Karpas-422 (cell line): ENCODE results near the gene PCNT. TPM values are rescaled to one million over a fixed set of nuclear protein-coding genes. Genes with fewer than 3 reads are reported as not detected.

Experiments
- DNase-seq: peaks from one replicate; pipeline ENCODE4 v3.0.0-alpha.2; 2015
- H2AFZ ChIP-seq: fragments of 200-600 bp; sonication (generic); 2 replicates; pipeline ENCODE4 v1.6.1; 2014; ENCODE audit warnings: antibody characterized with exemption, low read length, mixed read lengths
- H3K27ac ChIP-seq: fragments of 200-600 bp; sonication (generic); 2 replicates; pipeline ENCODE4 v1.5.1; 2014; ENCODE audit warnings: mild to moderate bottlenecking, low read length, moderate library complexity
- H3K27me3 ChIP-seq: fragments of 200-600 bp; sonication (generic); 2 replicates; pipeline ENCODE4 v1.6.1; 2014; ENCODE audit warnings: low read length, mixed read lengths
- H3K36me3 ChIP-seq: fragments of 200-600 bp; sonication (generic); 2 replicates; pipeline ENCODE4 v1.6.1; 2014; ENCODE audit warnings: low read length, mixed read lengths; ENCODE audit not compliant: insufficient read depth
- H3K4me1 ChIP-seq: fragments of 200-600 bp; sonication (generic); 2 replicates; pipeline ENCODE4 v1.6.1; 2014; ENCODE audit warnings: mild to moderate bottlenecking, low read length, mixed read lengths
- H3K4me2 ChIP-seq: fragments of 200-600 bp; sonication (generic); 2 replicates; pipeline ENCODE4 v1.6.1; 2014; ENCODE audit warnings: low read length, low read depth, mild to moderate bottlenecking; ENCODE audit not compliant: poor library complexity, severe bottlenecking
- H3K4me3 ChIP-seq: fragments of 200-600 bp; sonication (generic); 2 replicates; pipeline ENCODE4 v1.5.1; 2014; ENCODE audit warnings: mild to moderate bottlenecking, antibody characterized with exemption, low read length, mixed read lengths
- H3K79me2 ChIP-seq: fragments of 200-600 bp; sonication (generic); 2 replicates; pipeline ENCODE4 v1.6.1; 2014; ENCODE audit warnings: mild to moderate bottlenecking, low read length, mixed read lengths
- H3K9ac ChIP-seq: fragments of 200-600 bp; sonication (generic); 2 replicates; pipeline ENCODE4 v1.6.0; 2014; ENCODE audit warnings: low read length
- H3K9me2 ChIP-seq: fragments of 200-600 bp; sonication (generic), shearing (Covaris generic); replicated peaks from 2 replicates; pipeline ENCODE4 v1.6.0; 2014; ENCODE audit warnings: mild to moderate bottlenecking, low read length, moderate library complexity; ENCODE audit not compliant: insufficient read depth
- H3K9me3 ChIP-seq: fragments of 300-700, 200-600 bp; sonication (generic); 2 replicates; pipeline ENCODE4 v1.6.1; 2014; ENCODE audit warnings: low read length, mixed read lengths
- H4K20me1 ChIP-seq: fragments of 200-600 bp; sonication (generic); 2 replicates; pipeline ENCODE4 v1.6.1; 2014; ENCODE audit warnings: mild to moderate bottlenecking, antibody characterized with exemption, low read length, low read depth; ENCODE audit not compliant: insufficient read depth
- total RNA-seq: library from RNA; depleted of rRNA; stranded (reverse); fragments of >200 nt; shearing (Covaris generic); gene quantifications from 2 replicates; pipeline ENCODE4 v1.2.3, GENCODE V29; 2014; ENCODE audit warnings: low replicate concordance

PCNT gene
- total RNA-seq, 1 experiment from 2014 or later, result 31.5 TPM

- no peaks in the 10 kb centered on the region for H3K9me2 ChIP-seq
- no peak overlapping the region for H2AFZ ChIP-seq
- no peaks in the 10 kb centered on the region for H3K4me1 ChIP-seq
- H4K20me1 ChIP-seq, result no peaks in the 10 kb centered on the region
- no peak overlapping the region for H3K4me2 ChIP-seq
- H3K9me3 ChIP-seq, result no peaks in the 10 kb centered on the region
- no peak overlapping the region for H3K4me3 ChIP-seq
- H3K79me2 ChIP-seq, result no peaks in the 10 kb centered on the region
- no peaks in the 10 kb centered on the region for H3K27me3 ChIP-seq
- no peak for DNase-seq
- H3K27ac ChIP-seq, result no peak overlapping the region
- no peak overlapping the region for H3K9ac ChIP-seq
- H3K36me3 ChIP-seq, result 0 out of 2 replicates have a peak, but pooled peaks cover 4% of the 10 kb centered on the region
Measured at GRCh38 chr21:46424039-46424591, 100.2 kb downstream of the PCNT start.

- H3K4me2 ChIP-seq, result no peak overlapping the region
- H3K4me3 ChIP-seq, result no peak overlapping the region
- no peaks in the 10 kb centered on the region for H4K20me1 ChIP-seq
- no peaks in the 10 kb centered on the region for H3K79me2 ChIP-seq
- H3K9me3 ChIP-seq, result no peaks in the 10 kb centered on the region
- H3K4me1 ChIP-seq, result no peaks in the 10 kb centered on the region
- H3K9me2 ChIP-seq, result no peaks in the 10 kb centered on the region
- no peaks in the 10 kb centered on the region for H3K27me3 ChIP-seq
- H2AFZ ChIP-seq, result no peak overlapping the region
- H3K36me3 ChIP-seq, result 0 out of 2 replicates have a peak, but pooled peaks cover 4% of the 10 kb centered on the region
- no peak overlapping the region for H3K9ac ChIP-seq
- H3K27ac ChIP-seq, result no peak overlapping the region
- no peak for DNase-seq
Measured at GRCh38 chr21:46424621-46425020, 100.7 kb downstream of the PCNT start.

- Histone ChIP-seq H3K9me2 (no peaks in the 10 kb centered on the region), H3K4me1 (no peaks in the 10 kb centered on the region), H3K36me3 (0 out of 2 replicates have a peak, but pooled peaks cover 4% of the 10 kb centered on the region), H3K9me3 (no peaks in the 10 kb centered on the region), H3K4me3 (no peak overlapping the region), H3K4me2 (no peak overlapping the region), H3K79me2 (no peaks in the 10 kb centered on the region), H2AFZ (no peak overlapping the region), H4K20me1 (no peaks in the 10 kb centered on the region), H3K9ac (no peak overlapping the region), H3K27ac (no peak overlapping the region), H3K27me3 (no peaks in the 10 kb centered on the region)
- DNase-seq, result no peak
Measured at GRCh38 chr21:46425041-46425440, 101.1 kb downstream of the PCNT start.

- H3K9me3 ChIP-seq, result no peaks in the 10 kb centered on the region
- no peaks in the 10 kb centered on the region for H3K27me3 ChIP-seq
- H3K9me2 ChIP-seq, result no peaks in the 10 kb centered on the region
- no peak for DNase-seq
- 0 out of 2 replicates have a peak, but pooled peaks cover 4% of the 10 kb centered on the region for H3K36me3 ChIP-seq
- H3K4me1 ChIP-seq, result no peaks in the 10 kb centered on the region
- no peaks in the 10 kb centered on the region for H3K79me2 ChIP-seq
- H2AFZ ChIP-seq, result no peak overlapping the region
- no peak overlapping the region for H3K9ac ChIP-seq
- no peaks in the 10 kb centered on the region for H4K20me1 ChIP-seq
- no peak overlapping the region for H3K27ac ChIP-seq
- H3K4me2 ChIP-seq, result no peak overlapping the region
- H3K4me3 ChIP-seq, result no peak overlapping the region
Measured at GRCh38 chr21:46425571-46425970, 101.6 kb downstream of the PCNT start.

- H3K4me3 ChIP-seq, result no peak overlapping the region
- no peak overlapping the region for H2AFZ ChIP-seq
- H3K79me2 ChIP-seq, result no peaks in the 10 kb centered on the region
- no peaks in the 10 kb centered on the region for H3K9me3 ChIP-seq
- no peak for DNase-seq
- no peaks in the 10 kb centered on the region for H3K27me3 ChIP-seq
- H3K9ac ChIP-seq, result no peak overlapping the region
- H3K27ac ChIP-seq, result no peak overlapping the region
- H3K4me1 ChIP-seq, result no peaks in the 10 kb centered on the region
- 0 out of 2 replicates have a peak, but pooled peaks cover 4% of the 10 kb centered on the region for H3K36me3 ChIP-seq
- H4K20me1 ChIP-seq, result no peaks in the 10 kb centered on the region
- H3K9me2 ChIP-seq, result no peaks in the 10 kb centered on the region
- H3K4me2 ChIP-seq, result no peak overlapping the region
Measured at GRCh38 chr21:46426313-46427046, 102.5 kb downstream of the PCNT start.

- Histone ChIP-seq H3K27ac (no peak overlapping the region), H3K27me3 (no peaks in the 10 kb centered on the region), H4K20me1 (no peaks in the 10 kb centered on the region), H3K9ac (no peak overlapping the region), H2AFZ (no peak overlapping the region), H3K9me3 (no peaks in the 10 kb centered on the region), H3K79me2 (no peaks in the 10 kb centered on the region), H3K4me1 (no peaks in the 10 kb centered on the region), H3K4me3 (no peak overlapping the region), H3K9me2 (no peaks in the 10 kb centered on the region), H3K36me3 (peaks cover 7% of the 10 kb centered on the region; the same call in 1 of the 2 replicates), H3K4me2 (no peak overlapping the region)
- DNase-seq, result no peak
Measured at GRCh38 chr21:46427516-46427915, 103.6 kb downstream of the PCNT start.

- H3K79me2 ChIP-seq, result no peaks in the 10 kb centered on the region
- no peak for DNase-seq
- H3K9me2 ChIP-seq, result no peaks in the 10 kb centered on the region
- H3K4me2 ChIP-seq, result no peak overlapping the region
- H4K20me1 ChIP-seq, result no peaks in the 10 kb centered on the region
- H2AFZ ChIP-seq, result no peak overlapping the region
- no peaks in the 10 kb centered on the region for H3K9me3 ChIP-seq
- H3K27ac ChIP-seq, result no peak overlapping the region
- H3K4me3 ChIP-seq, result no peak overlapping the region
- H3K9ac ChIP-seq, result no peak overlapping the region
- no peaks in the 10 kb centered on the region for H3K4me1 ChIP-seq
- no peaks in the 10 kb centered on the region for H3K27me3 ChIP-seq
- peaks cover 7% of the 10 kb centered on the region; the same call in 1 of the 2 replicates for H3K36me3 ChIP-seq
Measured at GRCh38 chr21:46428286-46428685, 104.3 kb downstream of the PCNT start.

- Histone ChIP-seq H3K4me3 (no peak overlapping the region), H3K9me3 (no peaks in the 10 kb centered on the region), H4K20me1 (no peaks in the 10 kb centered on the region), H3K4me2 (no peak overlapping the region), H3K36me3 (peaks cover 7% of the 10 kb centered on the region; the same call in 1 of the 2 replicates), H3K9ac (no peak overlapping the region), H3K4me1 (no peaks in the 10 kb centered on the region), H2AFZ (no peak overlapping the region), H3K27me3 (no peaks in the 10 kb centered on the region), H3K27ac (no peak overlapping the region), H3K9me2 (no peaks in the 10 kb centered on the region), H3K79me2 (peaks cover 2% of the 10 kb centered on the region; the same call in 1 of the 2 replicates)
- no peak for DNase-seq
Measured at GRCh38 chr21:46428987-46429710, 105.2 kb downstream of the PCNT start.
